Measurements from ENCODE around the gene SLC38A7. TPM values are rescaled to one million over a fixed set of nuclear protein-coding genes. Genes with fewer than 3 reads are reported as not detected.

Gene SLC38A7
- total and polyA plus RNA-seq, 2 of the 13 experiments (the other 11 are each of a cell fraction or from before 2014, with no cell fraction given) = 13.2 to 14.1 TPM

- peak; percentile 28; the same call in 1 of the 2 replicates for TF ChIP-seq ZNF281 (CRISPR knock-in tag; IDR thresholded peaks at IDR 0.05; ENCODE audit: borderline replicate concordance)
- TF ChIP-seq ZNF24 (IDR thresholded peaks at IDR 0.05) = no peak
- TF ChIP-seq NPAS2 (CRISPR knock-in tag; IDR thresholded peaks at IDR 0.05; ENCODE audit: borderline replicate concordance) = no peak
- no peak for TF ChIP-seq HNRNPUL1 (IDR thresholded peaks at IDR 0.05; ENCODE audit: low read depth, low read length)
- TF ChIP-seq SNAPC2 (CRISPR knock-in tag; IDR thresholded peaks at IDR 0.05) = peak; percentile 99
- peak; percentile 82 for TF ChIP-seq ZMAT3 (CRISPR knock-in tag; conservative IDR thresholded peaks at IDR 0.05)
- TF ChIP-seq SOX6 (IDR thresholded peaks at IDR 0.05) = no peak
- TF ChIP-seq SOX6 (CRISPR knock-in tag; IDR thresholded peaks at IDR 0.05) = peak; percentile 56
- no peak; the same call in 1 of the 2 replicates for TF ChIP-seq MTA1 (CRISPR knock-in tag; IDR thresholded peaks at IDR 0.05; ENCODE audit: borderline replicate concordance)
- TF ChIP-seq, protein P1, sequence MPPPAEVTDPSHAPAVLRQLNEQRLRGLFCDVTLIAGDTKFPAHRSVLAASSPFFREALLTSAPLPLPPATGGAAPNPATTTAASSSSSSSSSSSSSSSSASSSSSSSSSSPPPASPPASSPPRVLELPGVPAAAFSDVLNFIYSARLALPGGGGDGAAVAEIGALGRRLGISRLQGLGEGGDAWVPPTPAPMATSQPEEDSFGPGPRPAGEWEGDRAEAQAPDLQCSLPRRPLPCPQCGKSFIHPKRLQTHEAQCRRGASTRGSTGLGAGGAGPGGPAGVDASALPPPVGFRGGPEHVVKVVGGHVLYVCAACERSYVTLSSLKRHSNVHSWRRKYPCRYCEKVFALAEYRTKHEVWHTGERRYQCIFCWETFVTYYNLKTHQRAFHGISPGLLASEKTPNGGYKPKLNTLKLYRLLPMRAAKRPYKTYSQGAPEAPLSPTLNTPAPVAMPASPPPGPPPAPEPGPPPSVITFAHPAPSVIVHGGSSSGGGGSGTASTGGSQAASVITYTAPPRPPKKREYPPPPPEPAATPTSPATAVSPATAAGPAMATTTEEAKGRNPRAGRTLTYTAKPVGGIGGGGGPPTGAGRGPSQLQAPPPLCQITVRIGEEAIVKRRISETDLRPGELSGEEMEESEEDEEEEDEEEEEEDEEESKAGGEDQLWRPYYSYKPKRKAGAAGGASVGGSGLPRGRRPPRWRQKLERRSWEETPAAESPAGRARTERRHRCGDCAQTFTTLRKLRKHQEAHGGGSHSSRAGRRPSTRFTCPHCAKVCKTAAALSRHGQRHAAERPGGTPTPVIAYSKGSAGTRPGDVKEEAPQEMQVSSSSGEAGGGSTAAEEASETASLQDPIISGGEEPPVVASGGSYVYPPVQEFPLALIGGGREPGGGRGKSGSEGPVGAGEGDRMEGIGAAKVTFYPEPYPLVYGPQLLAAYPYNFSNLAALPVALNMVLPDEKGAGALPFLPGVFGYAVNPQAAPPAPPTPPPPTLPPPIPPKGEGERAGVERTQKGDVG (CRISPR knock-in tag; IDR thresholded peaks at IDR 0.05; ENCODE audit: borderline replicate concordance) = no peak
- TF ChIP-seq KLF12 (CRISPR knock-in tag; IDR thresholded peaks at IDR 0.05; ENCODE audit: borderline replicate concordance) = peak; percentile 58; the same call in 1 of the 2 replicates
- peak; percentile 89 for TF ChIP-seq SRF (IDR thresholded peaks at IDR 0.05; ENCODE audit: low read depth, low read length)
- TF ChIP-seq ZNF282 (IDR thresholded peaks at IDR 0.05; ENCODE audit: partially characterized antibody) = no peak
- peak; percentile 68; the same call in 1 of the 2 replicates for TF ChIP-seq JUND (CRISPR knock-in tag; IDR thresholded peaks at IDR 0.05)
- TF ChIP-seq NR2C2 (CRISPR knock-in tag; IDR thresholded peaks at IDR 0.05; ENCODE audit: borderline replicate concordance) = peak; percentile 89
- TF ChIP-seq, protein P2, sequence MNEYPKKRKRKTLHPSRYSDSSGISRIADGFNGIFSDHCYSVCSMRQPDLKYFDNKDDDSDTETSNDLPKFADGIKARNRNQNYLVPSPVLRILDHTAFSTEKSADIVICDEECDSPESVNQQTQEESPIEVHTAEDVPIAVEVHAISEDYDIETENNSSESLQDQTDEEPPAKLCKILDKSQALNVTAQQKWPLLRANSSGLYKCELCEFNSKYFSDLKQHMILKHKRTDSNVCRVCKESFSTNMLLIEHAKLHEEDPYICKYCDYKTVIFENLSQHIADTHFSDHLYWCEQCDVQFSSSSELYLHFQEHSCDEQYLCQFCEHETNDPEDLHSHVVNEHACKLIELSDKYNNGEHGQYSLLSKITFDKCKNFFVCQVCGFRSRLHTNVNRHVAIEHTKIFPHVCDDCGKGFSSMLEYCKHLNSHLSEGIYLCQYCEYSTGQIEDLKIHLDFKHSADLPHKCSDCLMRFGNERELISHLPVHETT (CRISPR knock-in tag; conservative IDR thresholded peaks at IDR 0.05) = peak; percentile 79
- no peak; the same call in 1 of the 2 replicates for TF ChIP-seq MLX (CRISPR knock-in tag; IDR thresholded peaks at IDR 0.05)
- no peak for TF ChIP-seq ZFP62 (CRISPR knock-in tag; IDR thresholded peaks at IDR 0.05)
- TF ChIP-seq CEBPB (IDR thresholded peaks at IDR 0.05; ENCODE audit: borderline replicate concordance, low read depth, low read length) = peak; percentile 85
- no peak for TF ChIP-seq ZNF432 (CRISPR knock-in tag; IDR thresholded peaks at IDR 0.05; ENCODE audit: borderline replicate concordance)
- peak; percentile 90 for TF ChIP-seq ZBTB20 (CRISPR knock-in tag; IDR thresholded peaks at IDR 0.05; ENCODE audit: borderline replicate concordance, low read depth)
- TF ChIP-seq ZNF768 (CRISPR knock-in tag; IDR thresholded peaks at IDR 0.05) = no peak; the same call in 1 of the 2 replicates
These were observed 54.6 kb downstream of the SLC38A7 start, which contains the start of gene CNOT1 (continued) for GRCh38 chr16:58629733-58630640.

Data from HepG2 (cell line).